22Rv1 (cell line): Measurements from ENCODE around the gene HEBP2.

Experiments used
- H3K27ac ChIP-seq: fragments of 450-650 bp; 2 replicates; pipeline ENCODE4 v1.5.1; 2017
- ZFX ChIP-seq: fragments of 450-650 bp; IDR thresholded peaks from 2 replicates; pipeline ENCODE4 v1.6.1; 2017; ENCODE audit warnings: antibody characterized with exemption, borderline replicate concordance
- TF ChIP-seq, protein P1 (sequence below): fragments of 450-650 bp; IDR thresholded peaks from 2 replicates; pipeline ENCODE4 v1.5.1; 2017; ENCODE audit warnings: mild to moderate bottlenecking

The HEBP2 gene

DNA sequence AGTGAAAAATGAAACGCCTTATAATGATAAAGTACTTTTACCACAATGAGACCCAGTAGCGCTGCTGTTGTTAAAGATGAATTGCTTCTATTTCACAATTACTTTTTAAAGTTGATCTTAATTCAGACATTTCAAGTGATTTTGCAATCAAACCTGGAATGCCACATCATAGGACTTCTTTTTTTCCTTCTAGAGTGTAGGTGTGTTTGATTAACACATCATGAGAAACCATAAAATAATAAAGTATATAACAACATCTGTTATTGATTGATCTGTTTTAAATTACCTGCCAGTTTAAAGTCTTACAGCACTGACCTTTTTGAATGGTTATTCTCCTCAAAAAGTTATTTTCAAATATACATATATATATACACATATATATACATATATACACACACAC, 38.6 kb downstream of the HEBP2 start:
- no peak for TF ChIP-seq ZFX
- TF ChIP-seq, protein P1, sequence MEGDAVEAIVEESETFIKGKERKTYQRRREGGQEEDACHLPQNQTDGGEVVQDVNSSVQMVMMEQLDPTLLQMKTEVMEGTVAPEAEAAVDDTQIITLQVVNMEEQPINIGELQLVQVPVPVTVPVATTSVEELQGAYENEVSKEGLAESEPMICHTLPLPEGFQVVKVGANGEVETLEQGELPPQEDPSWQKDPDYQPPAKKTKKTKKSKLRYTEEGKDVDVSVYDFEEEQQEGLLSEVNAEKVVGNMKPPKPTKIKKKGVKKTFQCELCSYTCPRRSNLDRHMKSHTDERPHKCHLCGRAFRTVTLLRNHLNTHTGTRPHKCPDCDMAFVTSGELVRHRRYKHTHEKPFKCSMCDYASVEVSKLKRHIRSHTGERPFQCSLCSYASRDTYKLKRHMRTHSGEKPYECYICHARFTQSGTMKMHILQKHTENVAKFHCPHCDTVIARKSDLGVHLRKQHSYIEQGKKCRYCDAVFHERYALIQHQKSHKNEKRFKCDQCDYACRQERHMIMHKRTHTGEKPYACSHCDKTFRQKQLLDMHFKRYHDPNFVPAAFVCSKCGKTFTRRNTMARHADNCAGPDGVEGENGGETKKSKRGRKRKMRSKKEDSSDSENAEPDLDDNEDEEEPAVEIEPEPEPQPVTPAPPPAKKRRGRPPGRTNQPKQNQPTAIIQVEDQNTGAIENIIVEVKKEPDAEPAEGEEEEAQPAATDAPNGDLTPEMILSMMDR, result no peak
- no peak overlapping the region for H3K27ac ChIP-seq

DNA sequence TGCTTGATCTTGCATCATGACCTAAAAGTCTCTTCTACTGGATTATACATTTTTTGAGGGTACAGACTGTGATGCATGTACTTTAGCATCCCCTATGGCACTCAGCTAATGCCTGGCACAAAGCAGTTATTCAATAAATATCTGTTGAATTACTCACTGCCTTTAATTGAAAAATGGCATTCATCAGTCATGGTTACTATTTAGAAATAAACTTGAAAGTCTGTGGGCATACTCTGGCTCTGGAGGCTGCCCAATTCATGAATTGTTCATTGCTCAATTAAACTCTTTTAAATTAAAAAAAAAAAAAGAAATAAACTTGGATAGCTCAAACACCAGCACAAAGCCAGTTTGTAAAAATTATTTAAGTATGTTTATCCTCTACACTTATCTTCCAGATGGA, 40.0 kb downstream of the HEBP2 start:
- TF ChIP-seq, protein P1, result no peak
- no peak for TF ChIP-seq ZFX
- H3K27ac ChIP-seq, result no peak overlapping the region

DNA sequence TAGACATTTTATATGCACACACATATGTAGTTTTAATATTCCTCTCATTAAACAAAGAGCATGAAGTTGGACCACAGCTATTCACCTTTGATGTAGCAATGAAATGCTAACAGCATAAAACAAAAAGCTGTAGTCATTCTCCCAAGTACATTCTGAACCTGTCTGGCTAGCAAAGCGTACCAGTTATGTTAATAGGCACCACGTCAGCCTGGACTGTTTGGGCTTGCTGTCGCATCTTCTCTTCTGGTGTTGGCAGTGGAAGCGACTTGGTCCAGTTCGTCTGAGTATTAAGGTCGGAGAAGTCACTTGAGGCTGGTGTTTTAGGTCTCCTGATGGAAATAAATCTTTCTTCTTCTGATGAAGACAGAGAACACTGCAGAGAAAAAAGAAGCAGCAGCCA, 42.8 kb downstream of the HEBP2 start:
- TF ChIP-seq, protein P1, result no peak
- TF ChIP-seq ZFX, result no peak
- H3K27ac ChIP-seq, result no peak overlapping the region

DNA sequence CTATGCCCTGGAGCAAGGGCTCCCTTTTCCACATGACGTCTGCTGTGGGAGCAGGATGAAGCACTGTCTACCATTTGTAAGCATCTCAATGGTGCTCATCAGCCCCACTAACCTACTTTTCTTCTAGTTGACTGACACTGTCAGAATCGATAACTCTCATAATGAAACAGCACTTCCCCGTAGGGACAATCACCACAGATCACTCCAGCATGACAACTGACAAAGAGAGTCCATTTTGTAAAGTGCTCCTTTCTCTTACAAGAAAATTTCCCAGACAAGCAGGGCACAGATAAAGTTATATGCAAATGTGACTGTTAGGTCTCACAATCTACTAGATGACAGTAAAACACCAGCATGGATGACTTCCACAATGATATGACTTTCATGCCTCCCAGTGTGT, 46.4 kb downstream of the HEBP2 start:
- no peak overlapping the region for H3K27ac ChIP-seq
- TF ChIP-seq ZFX, result no peak
- TF ChIP-seq, protein P1, result no peak

DNA sequence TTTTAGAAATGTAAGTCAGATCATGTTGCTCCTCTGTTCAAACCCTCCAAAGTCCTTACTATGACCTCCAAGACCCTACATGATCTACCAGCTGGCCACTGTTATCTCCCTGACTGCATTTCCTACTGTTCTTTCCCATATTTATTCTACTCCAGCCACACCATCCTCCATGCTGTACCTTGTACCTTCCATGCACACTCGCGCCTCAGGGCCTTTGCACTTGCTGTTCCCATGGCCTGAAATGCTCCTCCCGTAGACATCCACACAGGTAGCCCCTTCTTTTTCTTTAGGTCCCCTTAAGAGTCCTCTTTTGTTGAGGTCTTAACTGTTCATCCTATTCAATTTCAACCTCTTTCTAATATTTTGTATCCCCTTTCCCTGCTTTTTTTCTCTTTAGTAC, 47.0 kb downstream of the HEBP2 start:
- no peak overlapping the region for H3K27ac ChIP-seq
- TF ChIP-seq, protein P1, result no peak
- TF ChIP-seq ZFX, result no peak

DNA sequence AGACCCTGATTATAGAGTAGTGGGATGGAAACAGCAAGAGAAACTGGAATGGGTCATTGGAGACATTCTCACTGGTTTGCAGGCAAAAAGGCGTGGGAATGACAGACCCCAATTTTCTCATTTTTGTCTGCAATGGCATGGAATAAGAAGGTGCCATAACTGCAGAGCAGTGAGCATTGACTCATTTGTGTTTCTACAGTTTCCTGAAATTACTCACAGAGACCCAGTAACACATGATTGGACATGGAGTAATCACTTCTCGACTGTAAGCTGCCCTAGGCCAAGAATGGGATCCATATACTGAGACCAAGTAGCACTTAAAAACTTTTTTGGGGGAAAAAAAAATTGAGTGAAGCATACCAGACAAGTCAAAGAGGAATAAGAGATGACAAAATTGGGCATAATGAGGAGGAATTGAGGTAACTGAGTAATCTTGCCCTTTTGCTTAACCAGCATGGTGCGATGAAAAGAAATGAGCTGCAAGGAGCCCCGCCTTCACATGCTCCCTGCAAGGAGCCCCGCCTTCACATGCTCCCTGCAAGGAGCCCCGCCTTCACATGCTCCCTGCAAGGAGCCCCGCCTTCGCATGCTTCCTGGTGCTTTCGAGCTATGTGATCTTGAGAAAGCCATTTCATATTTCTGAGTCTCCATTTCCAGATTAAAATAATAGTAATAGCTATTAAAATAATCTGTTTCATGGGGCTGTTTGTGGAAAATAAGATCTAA, 51.1 kb downstream of the HEBP2 start:
- H3K27ac ChIP-seq, result peak overlapping the region; percentile 13; the same call in 1 of the 2 replicates
- no peak for TF ChIP-seq ZFX
- TF ChIP-seq, protein P1, result no peak

DNA sequence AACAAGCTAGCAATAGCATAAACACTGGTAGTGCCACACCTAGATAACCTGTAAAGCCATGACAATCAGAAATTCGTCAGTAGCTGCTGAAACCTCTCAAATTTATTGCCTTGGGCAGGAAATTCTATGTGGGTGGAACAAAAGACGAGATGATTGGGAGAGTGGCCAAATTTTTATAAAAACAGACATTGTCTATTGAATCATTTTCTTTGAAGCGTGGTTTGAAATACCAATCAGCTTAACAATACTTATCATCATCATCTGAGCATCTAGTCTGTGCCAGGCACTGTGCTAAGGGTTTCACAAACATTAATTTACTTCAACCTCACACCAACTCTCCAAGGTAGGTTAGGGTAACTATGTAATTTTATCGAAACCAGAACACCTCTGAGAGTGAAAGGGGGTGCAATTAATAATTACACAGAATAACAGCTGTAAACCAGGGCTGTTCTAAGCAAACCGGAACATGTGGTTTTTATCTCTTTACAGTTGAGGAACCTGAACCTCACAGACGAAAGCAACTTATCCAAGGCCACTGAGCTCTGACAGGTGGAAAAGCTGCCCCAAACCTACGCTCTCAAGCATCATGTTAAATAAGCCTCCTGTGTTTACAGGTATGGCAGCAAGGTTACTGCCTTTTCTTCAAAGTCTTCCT, 51.9 kb downstream of the HEBP2 start:
- H3K27ac ChIP-seq, result peak overlapping the region; percentile 13; the same call in 1 of the 2 replicates

More for the DNA sequence above, 51.9 kb downstream of the HEBP2 start:
- TF ChIP-seq, protein P1, result no peak
- no peak for TF ChIP-seq ZFX
